GM12878 (cell line): Measurements from ENCODE around the gene ZNF554. TPM values are rescaled to one million over a fixed set of nuclear protein-coding genes. Genes with fewer than 3 reads are reported as not detected.

Source experiments
- ATAC-seq: fragments of 200-7000 bp; cut with Tn5 transposase; 3 replicates; pipeline ENCODE4 v1.9.1; 2020; ENCODE audit warnings: mild to moderate bottlenecking, moderate library complexity
- BruUV-seq: library from RNA; stranded (reverse); fragments of 400-500 nt; replicated peaks from 2 replicates; lab custom pipeline; 2021; lab: Mats Ljungman, UMichigan
- CTCF ChIA-PET: fragments of 300-600 bp; sonication (Branson Sonifier 250); formaldehyde crosslinking; extraction: SDS; loops from one replicate; lab custom pipeline; 2021; ENCODE audit warnings: inconsistent platforms; lab: Yijun Ruan, JAX
- POLR2A ChIA-PET: fragments of 350-600 bp; formaldehyde crosslinking; extraction: SDS; loops from one replicate; lab custom pipeline; 2021; ENCODE audit warnings: inconsistent platforms; lab: Charles Lee
- RAD21 ChIA-PET: fragments of 300-600 bp; sonication (Branson Sonifier 250); formaldehyde crosslinking; loops from one replicate; lab custom pipeline; 2023; ENCODE audit warnings: antibody characterized with exemption; ENCODE audit not compliant: unreplicated experiment; lab: Charles Lee
- SMC1A ChIA-PET: fragments of 300-600 bp; sonication (Branson Sonifier 250); formaldehyde crosslinking; loops from one replicate; lab custom pipeline; 2023; ENCODE audit not compliant: unreplicated experiment, uncharacterized antibody; lab: Charles Lee
- DNase-seq: peaks from one replicate; pipeline ENCODE4 v3.0.0-alpha.2; 2011; ENCODE audit warnings: low read depth, low spot score
- FAIRE-seq: peaks from 3 replicates; lab custom pipeline; 2011; peaks lifted over from hg19 to GRCh38; lab: Jason Lieb, UNC
- H2AFZ ChIP-seq: 2 replicates; pipeline ENCODE4 v1.6.0; 2011; ENCODE audit warnings: low read depth, low read length, control low read depth; ENCODE audit not compliant: control insufficient read depth
- H3K27ac ChIP-seq: 2 replicates; pipeline ENCODE4 v1.5.1; 2011; ENCODE audit warnings: control low read depth; ENCODE audit not compliant: control insufficient read depth, insufficient read depth
- H3K27me3 ChIP-seq, 2 experiments: replicated peaks in 1 of 2; 2 replicates each; pipeline versions ENCODE4 v1.6.0 to v1.6.1; 2011; ENCODE audit warnings: low read length in 1 of 2; ENCODE audit not compliant: control insufficient read depth in 2 of 2, insufficient read depth in 2 of 2
- H3K36me3 ChIP-seq, 2 experiments: 2 replicates each; pipeline ENCODE4 v1.5.1; 2011; ENCODE audit warnings: low read length in 1 of 2; ENCODE audit not compliant: control insufficient read depth in 2 of 2, insufficient read depth in 2 of 2
- H3K4me1 ChIP-seq: 2 replicates; pipeline ENCODE4 v1.6.1; 2011; ENCODE audit warnings: mild to moderate bottlenecking, low read length, moderate library complexity, mixed read lengths; ENCODE audit not compliant: control insufficient read depth, insufficient read depth
- H3K4me2 ChIP-seq: 2 replicates; pipeline ENCODE4 v1.6.0; 2011; ENCODE audit warnings: control low read depth; ENCODE audit not compliant: control insufficient read depth, insufficient read depth
- H3K4me3 ChIP-seq: fragments of 200-600 bp; sonication (generic); 2 replicates; pipeline ENCODE4 v1.5.1; 2016
- H3K79me2 ChIP-seq: 2 replicates; pipeline ENCODE4 v1.6.0; 2011; ENCODE audit warnings: low read length; ENCODE audit not compliant: control insufficient read depth, insufficient read depth
- H3K9ac ChIP-seq: 2 replicates; pipeline ENCODE4 v1.8.0; 2011; ENCODE audit warnings: low read length, control low read depth, mixed read lengths; ENCODE audit not compliant: control insufficient read depth, insufficient read depth
- H3K9me3 ChIP-seq: replicated peaks from 3 replicates; pipeline ENCODE4 v1.5.1; 2011; ENCODE audit warnings: mild to moderate bottlenecking, low read length; ENCODE audit not compliant: control insufficient read depth, insufficient read depth
- H4K20me1 ChIP-seq: 2 replicates; pipeline ENCODE4 v1.6.0; 2011; ENCODE audit not compliant: control insufficient read depth, insufficient read depth
- BMI1 ChIP-seq: fragments of 450-650 bp; IDR thresholded peaks from 2 replicates; pipeline ENCODE4 v1.6.1; 2016; ENCODE audit warnings: mild to moderate bottlenecking, moderate library complexity, borderline replicate concordance
- FOXM1 ChIP-seq: IDR thresholded peaks from 2 replicates; pipeline ENCODE4 v1.6.1; 2012; ENCODE audit warnings: low read depth, mild to moderate bottlenecking, inconsistent platforms, low read length, moderate library complexity
- JUND ChIP-seq: IDR thresholded peaks from 2 replicates; pipeline ENCODE4 v1.6.1; 2012; ENCODE audit warnings: low read depth, mild to moderate bottlenecking, low read length, improper control_type of control experiment, moderate library complexity
- NR2F1 ChIP-seq: fragments of 450-650 bp; conservative IDR thresholded peaks from 2 replicates; pipeline ENCODE4 v1.6.1; 2017; ENCODE audit warnings: mild to moderate bottlenecking
- PAX5 ChIP-seq: IDR thresholded peaks from 2 replicates; pipeline ENCODE4 v1.6.1; 2011; ENCODE audit warnings: low read depth, low read length, borderline replicate concordance
- POLR2A ChIP-seq: IDR thresholded peaks from 2 replicates; pipeline ENCODE4 v1.6.1; 2011; ENCODE audit warnings: low read depth, mild to moderate bottlenecking, low read length
- RUNX3 ChIP-seq: IDR thresholded peaks from 2 replicates; pipeline ENCODE4 v1.6.1; 2012; ENCODE audit warnings: low read length, inconsistent platforms
- TBL1XR1 ChIP-seq: IDR thresholded peaks from 2 replicates; pipeline ENCODE4 v1.6.1; 2012; ENCODE audit warnings: low read depth, low read length, improper control_type of control experiment
- WGBS: methylation state at CpG from one replicate; pipeline ENCODE4 v1.1.6; 2016; ENCODE audit warnings: low lambda C conversion rate; ENCODE audit not compliant: insufficient replicate concordance, insufficient coverage; ENCODE audit errors: missing lambda C conversion rate; 5-methylcytosine and 5-hydroxymethylcytosine counted together
- in situ Hi-C: fragments of 300-500 bp; cut with MboI; formaldehyde crosslinking; loops from 9 replicates; pipeline ENCODE4 v1.14.3; 2018; ENCODE audit warnings: mixed read lengths
- intact Hi-C: fragments of 100-400 bp; cut with micrococcal nuclease; formaldehyde crosslinking; loops from one replicate; pipeline ENCODE4 v1.14.2; 2022; ENCODE audit not compliant: unreplicated experiment
- polyA plus RNA-seq, 11 experiments: library from polyadenylated mRNA; depleted of rRNA in 4 of 11; unstranded in 6 of 11; stranded (reverse) in 5 of 11; fragments of >200 nt; fragmentation: Nextera tagmentation in 4 of 11; fragmentation: Illumina TruSeq in 1 of 11; extraction: Ambion mirVana in 4 of 11; extraction: Trizol in 1 of 11; gene quantifications; 1 replicate in 1 of 11; 2 replicates in 10 of 11; pipeline versions ENCODE4 v1.2.1 to v1.2.3, GENCODE V29; 2011 to 2016; ENCODE audit warnings: inconsistent platforms in 2 of 11, missing spikeins in 2 of 11, low read depth in 1 of 11
- total RNA-seq, 4 experiments: library from RNA; depleted of rRNA in 3 of 4; stranded (reverse); fragments of >200 nt in 3 of 4; fragmentation: Illumina TruSeq in 1 of 4; extraction: Trizol in 1 of 4; gene quantifications; 2 replicates each; pipeline versions ENCODE4 v1.2.1 to v1.2.3, GENCODE V29; 2013 to 2021

The ZNF554 gene
- total and polyA plus RNA-seq, 10 of the 15 experiments (the other 5 are each of a cell fraction or from before 2014, with no cell fraction given) = 0.19 to 2.1 (median 1.4) TPM

DNA sequence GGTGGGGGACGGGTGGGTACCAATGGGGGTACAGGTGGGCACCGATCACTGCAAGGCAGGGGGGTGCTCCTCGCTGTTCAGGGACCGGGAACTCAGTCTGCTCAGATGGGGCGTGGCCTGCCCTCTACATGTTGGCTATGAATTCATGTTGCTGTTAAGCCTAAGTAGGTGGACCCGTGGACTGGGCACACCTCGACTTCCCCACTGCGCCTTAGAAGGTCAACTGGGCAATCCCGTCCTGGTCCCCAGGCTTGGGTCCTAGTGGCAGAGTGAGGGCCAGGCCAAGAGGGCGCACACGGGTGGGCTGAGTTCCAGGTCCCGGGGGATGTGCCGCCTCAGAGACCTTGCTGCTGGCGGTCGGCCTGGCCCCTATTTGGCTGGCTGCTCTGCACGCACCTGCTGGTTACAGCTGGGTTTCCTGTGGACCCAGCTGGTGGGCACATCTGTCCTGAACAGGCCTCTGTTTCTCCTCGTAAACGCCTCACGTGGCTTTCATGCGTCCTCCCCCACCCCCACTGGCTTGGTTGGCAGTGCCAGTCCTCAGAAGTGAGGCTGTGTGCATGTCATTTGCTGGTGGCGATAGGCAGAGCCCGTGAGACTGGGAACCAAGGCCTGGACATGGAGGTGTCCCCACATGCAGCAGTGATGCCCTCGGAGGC, 13.5 kb upstream of the ZNF554 start:
- BruUV-seq = no TSS peak
- in situ Hi-C loops (no loop called here), intact Hi-C loops (no loop called here)
- WGBS = 82% methylated on average over 21 of the region's 23 CpGs
- ChIA-PET SMC1A (no interaction called here), POLR2A (no interaction called here), CTCF (no interaction called here), RAD21 (no interaction called here)
- H3K9ac ChIP-seq = no peak overlapping the region
- no peaks in the 10 kb centered on the region for H3K27me3 ChIP-seq
- no peak overlapping the region for H3K4me3 ChIP-seq
- peaks cover 28 to 57% of the 10 kb centered on the region in 2 experiments for H3K36me3 ChIP-seq
- H4K20me1 ChIP-seq = no peaks in the 10 kb centered on the region
- no peak overlapping the region for H3K4me2 ChIP-seq
- ATAC-seq = no peak
- H2AFZ ChIP-seq = no peak overlapping the region
- no peaks in the 10 kb centered on the region for H3K79me2 ChIP-seq
- TF ChIP-seq JUND = no peak
- 0 out of 2 replicates have a peak, but pooled peaks have one; percentile 25 for TF ChIP-seq POLR2A
- H3K9me3 ChIP-seq = no peaks in the 10 kb centered on the region; the same call in 2 of the 3 replicates
- H3K27ac ChIP-seq = no peak overlapping the region
- no peaks in the 10 kb centered on the region for H3K4me1 ChIP-seq
- no peak for FAIRE-seq
- DNase-seq = no peak

DNA sequence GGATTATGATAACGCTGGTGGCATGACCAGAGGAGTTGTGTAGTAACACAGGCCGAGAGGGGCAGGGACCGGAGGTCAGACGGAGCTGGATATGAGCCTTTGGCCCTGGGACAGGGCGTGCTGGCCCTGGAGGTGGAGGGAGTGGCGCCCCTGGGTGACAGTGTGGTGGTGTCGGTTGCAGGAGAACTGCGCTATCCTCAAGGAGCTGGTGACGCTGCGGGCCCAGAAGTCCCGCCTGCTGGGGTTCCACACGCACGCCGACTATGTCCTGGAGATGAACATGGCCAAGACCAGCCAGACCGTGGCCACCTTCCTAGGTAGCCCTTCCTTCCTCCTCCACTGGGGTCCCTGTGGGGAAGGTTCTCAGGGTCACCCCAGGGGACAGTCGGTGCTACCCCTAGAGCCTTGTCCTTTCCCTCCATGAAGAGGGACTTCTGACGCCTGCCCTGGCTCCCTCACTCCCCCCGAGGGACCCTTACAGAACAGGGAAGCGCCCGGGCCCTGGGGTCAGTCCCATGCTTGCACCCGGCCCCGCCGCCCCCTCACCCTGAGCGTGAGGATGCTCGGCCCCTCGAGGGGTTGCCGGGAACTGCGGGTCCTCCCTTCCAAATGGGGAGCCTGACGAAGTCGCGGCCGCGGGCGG, 12.8 kb upstream of the ZNF554 start:
- H2AFZ ChIP-seq = no peak overlapping the region
- TF ChIP-seq FOXM1 = no peak
- no peak for TF ChIP-seq PAX5
- no peak for TF ChIP-seq NR2F1
- no peak for TF ChIP-seq TBL1XR1
- no peak for TF ChIP-seq RUNX3
- TF ChIP-seq BMI1 = no peak
- TF ChIP-seq, all 136 proteins: peak for 0

More for the DNA sequence above, 12.8 kb upstream of the ZNF554 start:
- ChIA-PET POLR2A (no interaction called here), SMC1A (no interaction called here), RAD21 (no interaction called here), CTCF (no interaction called here)
- 90% methylated on average over 34 of the region's 34 CpGs for WGBS
- Histone ChIP-seq H3K27me3 (no peaks in the 10 kb centered on the region), H3K9me3 (no peaks in the 10 kb centered on the region; the same call in 2 of the 3 replicates), H3K4me2 (no peak overlapping the region), H3K36me3 (peaks cover 30 to 56% of the 10 kb centered on the region in 2 experiments), H3K27ac (no peak overlapping the region), H3K79me2 (no peaks in the 10 kb centered on the region), H3K4me3 (no peak overlapping the region), H3K9ac (no peak overlapping the region), H3K4me1 (no peaks in the 10 kb centered on the region), H4K20me1 (no peaks in the 10 kb centered on the region)
- no peak for FAIRE-seq
- BruUV-seq = no TSS peak
- ATAC-seq = no peak
- intact Hi-C loops (no loop called here), in situ Hi-C loops (no loop called here)
- no peak for DNase-seq
